WTC11 (cell line): ENCODE measurements around the gene TTC33.

Experiments used
- CREM ChIP-seq: sonication (generic); formaldehyde crosslinking; IDR thresholded peaks from 2 replicates; pipeline ENCODE4 v1.8.1; 2022; ENCODE audit warnings: mild to moderate bottlenecking, missing genetic modification reagents, moderate library complexity
- CTCF ChIP-seq: fragments of 200-600 bp; IDR thresholded peaks from 2 replicates; pipeline ENCODE4 v1.8.0; 2022; ENCODE audit warnings: antibody characterized with exemption
- IRF2 ChIP-seq: sonication (generic); formaldehyde crosslinking; IDR thresholded peaks from 2 replicates; pipeline ENCODE4 v1.8.0; 2022; ENCODE audit warnings: low read depth, missing genetic modification reagents, borderline replicate concordance
- NR3C1 ChIP-seq: sonication (generic); formaldehyde crosslinking; conservative IDR thresholded peaks from 2 replicates; pipeline ENCODE4 v1.8.1; 2023; ENCODE audit warnings: low read depth, mild to moderate bottlenecking, missing genetic modification reagents
- SOX15 ChIP-seq: fragments of 250-450 bp; sonication (Bioruptor Pico); IDR thresholded peaks from 2 replicates; pipeline ENCODE4 v1.9.0; 2021; ENCODE audit warnings: mild to moderate bottlenecking
- TEAD1 ChIP-seq: sonication (generic); formaldehyde crosslinking; IDR thresholded peaks from 2 replicates; pipeline ENCODE4 v1.8.0; 2022; ENCODE audit warnings: mild to moderate bottlenecking, missing genetic modification reagents
- USF2 ChIP-seq: sonication (generic); formaldehyde crosslinking; IDR thresholded peaks from 2 replicates; pipeline ENCODE4 v1.8.1; 2023; ENCODE audit warnings: mild to moderate bottlenecking, missing genetic modification reagents, moderate library complexity
- ZNF396 ChIP-seq: fragments of 250-450 bp; sonication (Bioruptor Pico); IDR thresholded peaks from 2 replicates; pipeline ENCODE4 v1.8.0; 2021; ENCODE audit warnings: mild to moderate bottlenecking, moderate library complexity, borderline replicate concordance
- TF ChIP-seq, protein P1 (sequence below): sonication (generic); formaldehyde crosslinking; IDR thresholded peaks from 2 replicates; pipeline ENCODE4 v1.8.1; 2023; ENCODE audit warnings: mild to moderate bottlenecking, missing genetic modification reagents
- TF ChIP-seq, protein P2 (sequence below): sonication (generic); formaldehyde crosslinking; conservative IDR thresholded peaks from 2 replicates; pipeline ENCODE4 v1.8.1; 2022; ENCODE audit warnings: mild to moderate bottlenecking, missing genetic modification reagents

GRCh38 chr5:40734986-40735385 is 20.8 kb downstream of the TTC33 start:
- TF ChIP-seq CTCF (no peak), NR3C1 (no peak), SOX15 (CRISPR knock-in tag) (no peak), TEAD1 (CRISPR knock-in tag) (no peak), IRF2 (no peak), ZNF396 (CRISPR knock-in tag) (no peak), CREM (CRISPR knock-in tag) (no peak), USF2 (no peak)
- TF ChIP-seq, protein P1, sequence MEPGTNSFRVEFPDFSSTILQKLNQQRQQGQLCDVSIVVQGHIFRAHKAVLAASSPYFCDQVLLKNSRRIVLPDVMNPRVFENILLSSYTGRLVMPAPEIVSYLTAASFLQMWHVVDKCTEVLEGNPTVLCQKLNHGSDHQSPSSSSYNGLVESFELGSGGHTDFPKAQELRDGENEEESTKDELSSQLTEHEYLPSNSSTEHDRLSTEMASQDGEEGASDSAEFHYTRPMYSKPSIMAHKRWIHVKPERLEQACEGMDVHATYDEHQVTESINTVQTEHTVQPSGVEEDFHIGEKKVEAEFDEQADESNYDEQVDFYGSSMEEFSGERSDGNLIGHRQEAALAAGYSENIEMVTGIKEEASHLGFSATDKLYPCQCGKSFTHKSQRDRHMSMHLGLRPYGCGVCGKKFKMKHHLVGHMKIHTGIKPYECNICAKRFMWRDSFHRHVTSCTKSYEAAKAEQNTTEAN (CRISPR knock-in tag) = no peak
- TF ChIP-seq, protein P2, sequence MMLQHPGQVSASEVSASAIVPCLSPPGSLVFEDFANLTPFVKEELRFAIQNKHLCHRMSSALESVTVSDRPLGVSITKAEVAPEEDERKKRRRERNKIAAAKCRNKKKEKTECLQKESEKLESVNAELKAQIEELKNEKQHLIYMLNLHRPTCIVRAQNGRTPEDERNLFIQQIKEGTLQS (CRISPR knock-in tag) = no peak
